ENCODE data around the gene LIPN.

- TF ChIP-seq CTCF (conservative IDR thresholded peaks at IDR 0.05 in 1 of 2, IDR thresholded peaks at IDR 0.05 in 1 of 2; ENCODE audit: low read depth in 1 of 2, low read length in 2 of 2) (no peak), EZH2 (IDR thresholded peaks at IDR 0.05; ENCODE audit: low read length, missing control alignments) (no peak)
These were observed 26.4 kb downstream of the LIPN start for GRCh38 chr10:88786032-88786770.
